GM18858 (cell line): Measurements from ENCODE around the gene DAAM1.

ENCODE experiments used
- ATAC-seq: cut with Tn5 transposase; IDR thresholded peaks from one replicate; pipeline ENCODE4 v1.9.1; 2021; ENCODE audit not compliant: unreplicated experiment

The DAAM1 gene

DNA sequence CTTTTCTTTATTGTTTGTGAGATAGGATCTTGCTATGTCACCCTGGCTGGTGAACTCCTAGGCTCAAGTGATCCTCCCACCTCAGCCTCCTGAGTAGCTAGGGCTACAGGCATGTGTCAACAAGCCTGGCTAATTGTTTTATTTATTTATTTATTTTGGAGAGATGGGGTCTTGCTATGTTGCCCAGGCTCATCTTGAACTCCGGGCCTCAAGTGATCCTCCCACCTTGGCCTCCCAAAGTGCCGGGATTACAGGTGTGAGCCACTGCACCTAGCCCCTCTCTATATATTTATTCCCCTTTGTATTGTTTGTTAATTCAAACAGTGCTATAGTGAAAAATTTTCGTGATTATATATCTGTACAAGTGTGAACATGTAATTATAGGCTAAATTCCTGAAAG, 123.3 kb downstream of the DAAM1 start:
- ATAC-seq = no peak

- peak; percentile 54 for ATAC-seq
Observed at GRCh38 chr14:59313144-59313651, 124.7 kb downstream of the DAAM1 start.

DNA sequence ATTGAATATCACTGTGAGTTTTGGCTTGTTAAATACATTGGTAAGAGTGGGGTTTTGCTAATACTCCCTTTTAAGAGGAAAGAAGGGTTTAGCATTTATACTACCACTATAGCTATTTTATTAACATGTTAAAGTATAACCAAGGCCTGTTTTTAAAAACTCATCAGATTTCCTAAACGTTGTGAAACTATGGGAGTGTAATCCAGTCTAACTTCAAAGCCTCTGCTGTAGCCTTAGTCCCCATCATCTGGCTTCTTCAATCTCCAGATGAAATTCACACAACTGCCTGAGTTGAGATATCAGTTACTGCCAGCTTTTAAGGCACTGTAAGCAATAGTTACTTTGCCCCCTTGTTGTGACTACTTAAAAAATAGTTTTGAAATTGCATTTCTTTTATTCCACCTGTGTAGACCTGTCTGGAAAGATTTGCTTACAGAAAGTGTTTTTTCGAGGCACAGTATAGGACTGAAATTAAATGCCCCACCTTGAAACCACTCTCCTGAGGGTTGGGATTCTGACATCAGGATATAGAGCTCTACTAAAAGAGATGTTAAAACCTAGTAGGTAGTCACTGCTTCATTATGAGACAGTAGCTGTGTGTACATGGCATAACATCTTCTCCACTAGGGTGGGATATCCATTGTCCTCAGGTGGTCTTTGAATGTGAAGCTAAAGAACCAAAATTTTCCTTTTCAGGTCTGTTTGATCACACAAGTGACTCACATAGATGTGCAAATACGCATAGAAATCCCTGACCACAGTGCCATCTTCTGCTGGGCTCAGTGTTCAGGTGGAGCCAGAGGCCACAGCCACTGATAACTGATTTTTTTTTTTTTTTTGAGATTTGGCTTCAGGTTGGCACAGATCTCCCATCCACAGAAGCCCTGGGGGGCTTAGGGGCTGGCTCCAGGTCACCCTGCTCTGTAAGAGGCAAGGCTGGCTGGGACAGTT, 125.5 kb downstream of the DAAM1 start:
- no peak for ATAC-seq

DNA sequence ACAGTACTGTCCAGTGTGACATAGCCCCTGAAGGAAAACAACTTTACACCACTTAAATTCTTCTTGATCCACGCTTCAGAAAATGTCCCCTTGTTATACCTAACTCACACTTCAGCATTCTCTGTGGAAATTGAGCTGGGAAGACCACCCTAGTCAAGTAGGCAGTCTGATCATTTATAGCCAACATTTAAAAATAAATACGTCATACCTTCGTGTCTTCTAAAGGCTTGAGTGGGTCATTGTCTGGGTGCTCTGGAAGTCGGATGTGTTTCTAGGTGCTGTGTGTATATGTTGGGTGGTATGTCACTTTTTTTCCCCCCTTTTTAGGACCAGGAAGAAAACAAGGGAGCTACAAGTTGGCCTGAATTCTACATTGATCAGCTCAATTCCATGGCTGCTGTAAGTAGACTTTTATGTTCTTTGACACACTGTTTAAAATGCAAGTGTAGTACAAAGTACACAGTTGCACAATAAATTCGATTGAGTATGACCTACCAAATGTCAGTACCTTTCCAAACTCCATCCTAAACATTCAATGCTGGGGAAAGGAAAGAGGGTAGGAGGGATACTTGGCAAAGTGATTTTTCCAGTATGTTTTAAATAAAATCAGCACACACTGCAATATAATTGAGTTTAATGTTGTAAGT, 126.6 kb downstream of the DAAM1 start:
- no peak for ATAC-seq

- ATAC-seq = no peak
Observed at GRCh38 chr14:59316151-59316830, 127.8 kb downstream of the DAAM1 start.

GRCh38 chr14:59317346-59317745, 128.9 kb downstream of the DAAM1 start:
- no peak for ATAC-seq

- no peak for ATAC-seq
Observed at GRCh38 chr14:59317798-59318505, 129.5 kb downstream of the DAAM1 start.

GRCh38 chr14:59318908-59319307, 130.4 kb downstream of the DAAM1 start:
- no peak for ATAC-seq

DNA sequence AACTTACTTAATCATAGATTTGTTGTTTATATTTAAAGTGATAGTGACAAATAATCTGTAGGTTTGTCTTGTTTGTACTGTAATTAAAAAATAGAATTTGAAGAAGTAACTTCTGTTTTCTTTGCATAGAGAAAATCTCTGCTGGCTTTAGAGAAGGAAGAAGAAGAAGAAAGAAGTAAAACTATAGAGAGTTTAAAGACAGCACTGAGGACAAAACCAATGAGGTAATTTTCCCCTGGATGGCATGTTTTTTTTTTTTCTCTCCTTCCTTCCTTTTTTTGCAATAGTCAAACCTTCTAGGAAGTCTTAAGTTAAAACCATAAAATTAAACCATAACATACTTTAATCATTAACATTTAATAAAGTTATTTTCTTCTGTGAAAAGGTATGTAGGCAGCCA, 131.9 kb downstream of the DAAM1 start:
- no peak for ATAC-seq

- no peak for ATAC-seq
Observed at GRCh38 chr14:59320763-59321625, 132.5 kb downstream of the DAAM1 start.

- no peak for ATAC-seq
Observed at GRCh38 chr14:59321626-59321949, 133.1 kb downstream of the DAAM1 start.

DNA sequence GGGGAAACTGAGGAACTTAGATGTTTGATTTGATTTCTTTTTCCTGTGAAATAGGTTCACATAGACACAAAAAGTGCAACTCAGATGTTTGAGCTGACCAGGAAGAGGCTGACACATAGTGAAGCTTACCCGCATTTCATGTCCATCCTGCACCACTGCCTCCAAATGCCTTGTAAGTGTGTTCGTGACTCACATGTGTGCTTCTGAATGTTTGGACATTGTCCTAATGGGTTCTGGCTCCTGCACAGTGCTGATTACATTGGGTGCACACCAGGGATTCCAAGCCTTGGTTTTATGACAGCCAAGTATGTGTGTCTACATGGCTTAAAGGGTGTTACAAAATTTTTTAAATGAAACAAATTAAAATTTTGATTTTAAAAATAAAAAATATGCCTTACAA, 137.4 kb downstream of the DAAM1 start:
- ATAC-seq = no peak

DNA sequence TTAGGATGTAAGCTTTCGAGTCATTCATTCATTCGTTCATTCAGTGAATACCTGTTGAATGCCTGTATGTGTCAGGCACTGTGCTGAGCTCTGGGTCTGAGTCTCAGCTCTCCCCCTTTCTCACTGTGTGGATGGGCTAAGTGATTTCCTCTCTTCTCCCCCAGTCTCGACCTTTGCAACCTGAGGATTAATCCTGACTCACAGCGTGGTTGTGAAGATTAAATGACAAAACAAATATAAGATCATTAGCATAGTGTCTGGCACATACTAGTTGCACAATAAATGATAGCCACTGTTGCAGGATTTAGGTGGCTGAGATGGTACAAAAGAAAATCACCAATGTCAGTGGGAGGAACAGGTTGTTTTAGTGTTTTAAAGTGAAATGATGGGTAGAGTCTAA, 140.0 kb downstream of the DAAM1 start:
- no peak for ATAC-seq

GRCh38 chr14:59330455-59330854, 142.0 kb downstream of the DAAM1 start:
- ATAC-seq = peak; percentile 68

DNA sequence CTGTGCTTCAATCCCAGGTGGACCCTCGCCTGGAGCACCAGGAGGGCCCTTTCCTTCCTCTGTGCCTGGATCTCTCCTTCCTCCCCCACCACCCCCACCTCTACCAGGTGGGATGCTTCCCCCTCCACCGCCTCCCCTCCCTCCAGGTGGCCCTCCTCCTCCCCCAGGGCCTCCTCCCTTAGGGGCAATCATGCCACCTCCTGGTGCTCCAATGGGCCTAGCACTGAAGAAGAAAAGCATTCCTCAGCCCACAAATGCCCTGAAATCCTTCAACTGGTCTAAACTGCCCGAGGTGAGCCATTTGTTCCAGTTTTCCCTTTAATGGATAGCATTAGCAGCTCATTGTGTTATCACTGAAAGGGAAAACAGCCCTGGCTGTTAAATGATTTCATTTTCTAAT, 142.8 kb downstream of the DAAM1 start:
- no peak for ATAC-seq

DNA sequence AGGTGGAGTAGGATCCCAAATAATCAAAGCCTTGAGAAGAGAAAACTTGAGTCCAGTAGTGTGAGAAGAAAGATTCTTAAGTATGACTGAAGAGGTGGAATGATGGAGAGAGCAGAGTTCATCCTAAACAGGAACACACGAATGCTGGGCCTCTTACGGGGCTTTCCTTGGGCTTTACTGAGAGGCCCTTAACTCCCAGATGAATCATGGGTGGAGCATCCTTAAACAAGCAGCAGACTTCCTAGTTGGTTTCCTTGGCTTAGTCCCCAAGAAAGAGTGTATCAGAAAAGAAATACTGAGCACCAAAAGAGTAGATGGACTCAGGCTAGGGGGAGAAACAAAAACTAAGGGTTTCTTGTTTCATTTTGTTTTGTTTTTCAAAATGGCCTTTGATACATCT, 144.3 kb downstream of the DAAM1 start:
- ATAC-seq = no peak

- ATAC-seq = no peak
Observed at GRCh38 chr14:59333235-59333634, 144.8 kb downstream of the DAAM1 start.

DNA sequence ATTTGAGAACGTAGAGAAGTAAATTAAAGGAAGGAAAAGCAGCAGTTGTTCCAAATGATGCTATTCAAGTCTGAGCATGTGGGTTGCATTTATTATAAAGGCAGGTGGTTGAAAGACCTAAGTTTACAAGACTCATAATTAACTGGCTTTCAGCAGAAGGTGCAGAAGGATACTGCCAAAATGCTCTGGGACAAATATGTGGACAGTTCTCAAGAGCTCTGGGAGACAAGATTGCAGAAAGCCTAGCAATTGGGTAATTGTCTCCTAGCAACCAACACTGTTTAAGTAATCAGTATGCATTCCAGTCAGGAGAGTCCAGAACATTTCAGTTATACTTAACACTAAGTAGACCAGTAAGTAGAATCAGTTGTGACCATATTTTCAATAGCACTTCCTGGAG, 145.2 kb downstream of the DAAM1 start:
- ATAC-seq = no peak

DNA sequence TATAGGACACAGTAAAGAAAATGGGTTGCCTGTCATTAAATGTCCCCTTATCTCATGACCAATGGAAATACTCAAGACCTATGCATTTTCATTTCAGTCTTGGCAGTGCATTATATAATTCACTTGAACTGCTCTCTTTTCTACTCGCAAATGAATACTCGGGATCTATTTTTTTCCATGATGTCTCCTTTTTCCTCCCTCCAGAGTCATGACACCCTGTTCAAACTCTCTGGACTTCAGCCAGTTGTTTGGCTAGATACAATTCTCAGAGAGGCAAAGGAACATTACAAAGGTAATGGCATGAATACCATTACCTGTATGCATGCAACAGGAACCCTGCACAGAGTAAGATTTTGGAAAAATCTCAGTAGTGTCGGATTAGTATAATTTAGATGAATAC, 145.8 kb downstream of the DAAM1 start:
- ATAC-seq = no peak

DNA sequence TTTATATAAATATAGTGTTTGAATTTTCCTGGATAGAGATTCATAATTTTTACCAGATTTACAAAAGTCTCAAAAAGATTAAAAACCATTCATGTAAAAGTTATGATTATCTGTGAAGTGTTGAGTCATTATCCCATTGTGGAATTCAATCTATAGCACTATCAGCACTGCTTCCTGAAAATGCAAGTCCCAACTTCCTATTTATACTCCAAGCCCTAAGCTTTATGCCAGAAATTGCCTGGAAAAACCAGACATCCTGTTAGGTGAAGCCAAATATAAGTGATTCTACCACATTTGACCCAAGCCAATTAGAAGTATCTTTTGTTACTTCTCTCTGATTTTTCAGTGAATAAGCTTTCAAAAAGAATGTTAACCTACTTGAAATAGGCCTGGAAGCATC, 147.6 kb downstream of the DAAM1 start:
- no peak for ATAC-seq
